Hematopoietic multipotent progenitor cell (in vitro differentiated cells): ENCODE measurements around the gene PLXNA4. TPM values are rescaled to one million over a fixed set of nuclear protein-coding genes. Genes with fewer than 3 reads are reported as not detected.

Experiments used
- DNase-seq, 3 donors: peaks; one replicate each; pipeline ENCODE4 v3.0.0-alpha.2; 2011 to 2015; ENCODE audit warnings: low read depth in 2 of 3, low spot score in 2 of 3
- total RNA-seq: library from RNA; depleted of rRNA; stranded (reverse); fragments of >200 nt; gene quantifications from one replicate; pipeline ENCODE4 v1.2.3, GENCODE V29; 2012

PLXNA4 gene
- total RNA-seq, 1 donor = 0.27 TPM

- no peak for DNase-seq
Observed at GRCh38 chr7:132565885-132566284, 10.4 kb downstream of the PLXNA4 start.

GRCh38 chr7:132565441-132565840, 10.8 kb downstream of the PLXNA4 start:
- no peak for DNase-seq

- no peak for DNase-seq
Observed at GRCh38 chr7:132564849-132565248, 11.4 kb downstream of the PLXNA4 start.

- DNase-seq = no peak
Observed at GRCh38 chr7:132564090-132564489, 12.2 kb downstream of the PLXNA4 start.

GRCh38 chr7:132562690-132563089, 13.6 kb downstream of the PLXNA4 start:
- no peak for DNase-seq

- no peak for DNase-seq
Observed at GRCh38 chr7:132561763-132562162, 14.5 kb downstream of the PLXNA4 start.

- no peak for DNase-seq
Observed at GRCh38 chr7:132560825-132561529, 15.3 kb downstream of the PLXNA4 start.

GRCh38 chr7:132560105-132560504, 16.2 kb downstream of the PLXNA4 start:
- DNase-seq = no peak

GRCh38 chr7:132558815-132559214, 17.5 kb downstream of the PLXNA4 start:
- no peak for DNase-seq

GRCh38 chr7:132557489-132558044, 18.7 kb downstream of the PLXNA4 start:
- DNase-seq = no peak

- DNase-seq = no peak
Observed at GRCh38 chr7:132554446-132554845, 21.8 kb downstream of the PLXNA4 start.

GRCh38 chr7:132553031-132553430, 23.2 kb downstream of the PLXNA4 start:
- DNase-seq = no peak

- no peak for DNase-seq
Observed at GRCh38 chr7:132551886-132552285, 24.4 kb downstream of the PLXNA4 start.

- no peak for DNase-seq
Observed at GRCh38 chr7:132551439-132551838, 24.8 kb downstream of the PLXNA4 start.

GRCh38 chr7:132548489-132549078, 27.7 kb downstream of the PLXNA4 start:
- DNase-seq = no peak

GRCh38 chr7:132547821-132548220, 28.4 kb downstream of the PLXNA4 start:
- no peak for DNase-seq

GRCh38 chr7:132546366-132547127, 29.7 kb downstream of the PLXNA4 start:
- DNase-seq = no peak

GRCh38 chr7:132545756-132546155, 30.5 kb downstream of the PLXNA4 start:
- no peak for DNase-seq

- DNase-seq = no peak
Observed at GRCh38 chr7:132544999-132545398, 31.3 kb downstream of the PLXNA4 start.

GRCh38 chr7:132544025-132544424, 32.2 kb downstream of the PLXNA4 start:
- DNase-seq = no peak

GRCh38 chr7:132542895-132543294, 33.4 kb downstream of the PLXNA4 start:
- no peak for DNase-seq

GRCh38 chr7:132541656-132542055, 34.6 kb downstream of the PLXNA4 start:
- DNase-seq = no peak
